ENCODE results near the gene LYRM2.

The LYRM2 gene

GRCh38 chr6:89566008-89566800 is 72.3 kb downstream of the LYRM2 start:
- TF ChIP-seq CTCF (IDR thresholded peaks at IDR 0.05; ENCODE audit: low read depth, low read length), result no peak
- H3K4me3 ChIP-seq (ENCODE audit: low read depth, low read length), result no peak overlapping the region
- in situ Hi-C loops (cut with HindIII; ENCODE audit: low sequenced_read_pairs), result no loop called here

GRCh38 chr6:89564752-89565427 is 73.7 kb downstream of the LYRM2 start:
- no peak for TF ChIP-seq CTCF (IDR thresholded peaks at IDR 0.05; ENCODE audit: low read depth, low read length)
- in situ Hi-C loops (cut with HindIII; ENCODE audit: low sequenced_read_pairs), result no loop called here
- H3K4me3 ChIP-seq (ENCODE audit: low read depth, low read length), result no peak overlapping the region
- DNase-seq (ENCODE audit: low read depth, low spot score), result no peak

More at GRCh38 chr6:89566008-89566800, 72.3 kb downstream of the LYRM2 start:
- no peak for DNase-seq (ENCODE audit: low read depth, low spot score)

- in situ Hi-C loops (cut with HindIII; ENCODE audit: low sequenced_read_pairs), result no loop called here
- no peak for TF ChIP-seq CTCF (IDR thresholded peaks at IDR 0.05; ENCODE audit: low read depth, low read length)
- DNase-seq (ENCODE audit: low read depth, low spot score), result no peak
- H3K4me3 ChIP-seq (ENCODE audit: low read depth, low read length), result no peak overlapping the region
These were observed 74.7 kb downstream of the LYRM2 start for GRCh38 chr6:89563866-89564265.

- peak; percentile 6 for DNase-seq (ENCODE audit: low read depth, low spot score)
- in situ Hi-C loops (cut with HindIII; ENCODE audit: low sequenced_read_pairs), result no loop called here
- no peak overlapping the region for H3K4me3 ChIP-seq (ENCODE audit: low read depth, low read length)
- TF ChIP-seq CTCF (IDR thresholded peaks at IDR 0.05; ENCODE audit: low read depth, low read length), result no peak
These were observed 76.2 kb downstream of the LYRM2 start for GRCh38 chr6:89562093-89562973.

GRCh38 chr6:89559487-89559886 is 79.1 kb downstream of the LYRM2 start:
- DNase-seq (ENCODE audit: low read depth, low spot score), result no peak
- H3K4me3 ChIP-seq (ENCODE audit: low read depth, low read length), result no peak overlapping the region
- TF ChIP-seq CTCF (IDR thresholded peaks at IDR 0.05; ENCODE audit: low read depth, low read length), result no peak
- in situ Hi-C loops (cut with HindIII; ENCODE audit: low sequenced_read_pairs), result no loop called here

GRCh38 chr6:89555806-89556205 is 82.7 kb downstream of the LYRM2 start:
- in situ Hi-C loops (cut with HindIII; ENCODE audit: low sequenced_read_pairs), result no loop called here
- H3K4me3 ChIP-seq (ENCODE audit: low read depth, low read length), result no peak overlapping the region
- no peak for DNase-seq (ENCODE audit: low read depth, low spot score)
- no peak for TF ChIP-seq CTCF (IDR thresholded peaks at IDR 0.05; ENCODE audit: low read depth, low read length)

Data from astrocyte of the spinal cord (primary cell).